ENCODE measurements around the gene GPC5.

DNA sequence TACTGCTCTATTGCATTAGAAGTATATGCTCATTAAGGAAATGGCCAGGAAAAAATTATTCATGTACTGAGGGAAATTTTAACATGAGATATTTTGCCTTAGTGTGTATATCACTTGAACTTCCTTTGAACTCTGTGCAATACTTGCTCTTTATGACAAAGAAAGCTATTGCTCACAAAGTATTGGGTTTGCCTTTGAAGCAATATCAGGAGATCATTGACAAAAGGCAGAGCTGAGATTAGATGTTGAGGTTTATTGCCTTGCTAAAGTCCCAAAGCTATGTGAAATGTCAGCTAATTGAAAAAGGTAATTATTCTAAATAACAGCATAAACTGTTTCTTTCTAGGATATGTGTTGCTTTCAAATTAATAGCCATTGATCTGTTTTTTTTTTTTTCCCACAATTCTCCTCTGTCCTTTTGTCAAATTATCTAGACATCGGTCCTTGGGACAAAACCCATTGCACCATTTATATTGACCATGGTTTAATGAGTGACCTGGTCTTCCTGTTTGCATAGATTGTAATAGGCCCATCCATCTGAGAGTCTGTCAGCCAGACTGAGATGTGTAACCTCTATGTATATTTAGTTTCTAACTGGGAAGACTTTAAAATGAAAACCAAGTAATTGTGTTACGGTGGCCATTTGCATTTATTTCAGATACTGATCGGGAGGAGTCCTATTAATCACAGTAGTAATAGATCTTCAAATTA, 1075.5 kb downstream of the GPC5 start:
- TF ChIP-seq TAF1 (IDR thresholded peaks at IDR 0.05; ENCODE audit: borderline replicate concordance, insufficient read depth, low read length) = no peak
- TF ChIP-seq, protein P1, sequence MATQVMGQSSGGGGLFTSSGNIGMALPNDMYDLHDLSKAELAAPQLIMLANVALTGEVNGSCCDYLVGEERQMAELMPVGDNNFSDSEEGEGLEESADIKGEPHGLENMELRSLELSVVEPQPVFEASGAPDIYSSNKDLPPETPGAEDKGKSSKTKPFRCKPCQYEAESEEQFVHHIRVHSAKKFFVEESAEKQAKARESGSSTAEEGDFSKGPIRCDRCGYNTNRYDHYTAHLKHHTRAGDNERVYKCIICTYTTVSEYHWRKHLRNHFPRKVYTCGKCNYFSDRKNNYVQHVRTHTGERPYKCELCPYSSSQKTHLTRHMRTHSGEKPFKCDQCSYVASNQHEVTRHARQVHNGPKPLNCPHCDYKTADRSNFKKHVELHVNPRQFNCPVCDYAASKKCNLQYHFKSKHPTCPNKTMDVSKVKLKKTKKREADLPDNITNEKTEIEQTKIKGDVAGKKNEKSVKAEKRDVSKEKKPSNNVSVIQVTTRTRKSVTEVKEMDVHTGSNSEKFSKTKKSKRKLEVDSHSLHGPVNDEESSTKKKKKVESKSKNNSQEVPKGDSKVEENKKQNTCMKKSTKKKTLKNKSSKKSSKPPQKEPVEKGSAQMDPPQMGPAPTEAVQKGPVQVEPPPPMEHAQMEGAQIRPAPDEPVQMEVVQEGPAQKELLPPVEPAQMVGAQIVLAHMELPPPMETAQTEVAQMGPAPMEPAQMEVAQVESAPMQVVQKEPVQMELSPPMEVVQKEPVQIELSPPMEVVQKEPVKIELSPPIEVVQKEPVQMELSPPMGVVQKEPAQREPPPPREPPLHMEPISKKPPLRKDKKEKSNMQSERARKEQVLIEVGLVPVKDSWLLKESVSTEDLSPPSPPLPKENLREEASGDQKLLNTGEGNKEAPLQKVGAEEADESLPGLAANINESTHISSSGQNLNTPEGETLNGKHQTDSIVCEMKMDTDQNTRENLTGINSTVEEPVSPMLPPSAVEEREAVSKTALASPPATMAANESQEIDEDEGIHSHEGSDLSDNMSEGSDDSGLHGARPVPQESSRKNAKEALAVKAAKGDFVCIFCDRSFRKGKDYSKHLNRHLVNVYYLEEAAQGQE (IDR thresholded peaks at IDR 0.05; ENCODE audit: insufficient read depth in 1 of 2, low read depth in 2 of 2, low read length in 2 of 2) = no peak

Data from PFSK-1 (cell line).